8988T (cell line): ENCODE measurements around the gene OAS2.
"Not testable (repeated sequence)": the region's sequence is repeated elsewhere in the genome, so short reads cannot be mapped to it uniquely, and the experiment has no call there.

Source experiments
- DNase-seq: peaks from one replicate; pipeline ENCODE4 v3.0.0; 2011

The OAS2 gene

GRCh38 chr12:112987561-112987960 is 9.2 kb downstream of the OAS2 start:
- DNase-seq, result no peak

GRCh38 chr12:112988224-112988623 is 9.9 kb downstream of the OAS2 start:
- no peak for DNase-seq

GRCh38 chr12:112988823-112989385 is 10.6 kb downstream of the OAS2 start:
- DNase-seq, result not testable (repeated sequence)

- no peak for DNase-seq
Measured at GRCh38 chr12:112989806-112990205, 11.5 kb downstream of the OAS2 start.

GRCh38 chr12:112992541-112993398 is 14.5 kb downstream of the OAS2 start:
- DNase-seq, result peak; percentile 38

GRCh38 chr12:112995008-112995407 is 16.7 kb downstream of the OAS2 start:
- DNase-seq, result no peak

- no peak for DNase-seq
Measured at GRCh38 chr12:112996501-112996900, 18.2 kb downstream of the OAS2 start.

- DNase-seq, result no peak
Measured at GRCh38 chr12:112997506-112997905, 19.2 kb downstream of the OAS2 start.

- DNase-seq, result no peak
Measured at GRCh38 chr12:112998987-112999767, 20.9 kb downstream of the OAS2 start.

GRCh38 chr12:113000433-113000832 is 22.1 kb downstream of the OAS2 start:
- DNase-seq, result no peak

- DNase-seq, result no peak
Measured at GRCh38 chr12:113002155-113002554, 23.8 kb downstream of the OAS2 start.

GRCh38 chr12:113002676-113003075 is 24.4 kb downstream of the OAS2 start:
- DNase-seq, result no peak

GRCh38 chr12:113003636-113004035 is 25.3 kb downstream of the OAS2 start:
- no peak for DNase-seq

GRCh38 chr12:113005762-113006161 is 27.4 kb downstream of the OAS2 start:
- peak; percentile 29 for DNase-seq

GRCh38 chr12:113006206-113006605 is 27.9 kb downstream of the OAS2 start:
- no peak for DNase-seq

GRCh38 chr12:113006641-113007040 is 28.3 kb downstream of the OAS2 start:
- no peak for DNase-seq

GRCh38 chr12:113007166-113007565 is 28.8 kb downstream of the OAS2 start:
- no peak for DNase-seq

- no peak for DNase-seq
Measured at GRCh38 chr12:113010701-113011100, 32.4 kb downstream of the OAS2 start.

GRCh38 chr12:113014565-113014964 is 36.2 kb downstream of the OAS2 start:
- DNase-seq, result no peak

- no peak for DNase-seq
Measured at GRCh38 chr12:113016796-113017195, 38.5 kb downstream of the OAS2 start.

- DNase-seq, result peak; percentile 36
Measured at GRCh38 chr12:113019025-113019424, 40.7 kb downstream of the OAS2 start.

- DNase-seq, result no peak
Measured at GRCh38 chr12:113021500-113021899, 43.2 kb downstream of the OAS2 start.

- DNase-seq, result no peak
Measured at GRCh38 chr12:113022563-113023297, 44.4 kb downstream of the OAS2 start.
